DND-41 (cell line): ENCODE data around the gene AKT1S1.

Experiments used
- CTCF ChIP-seq: IDR thresholded peaks from 2 replicates; pipeline ENCODE4 v1.5.1; 2012; ENCODE audit warnings: borderline replicate concordance, low read length, moderate library complexity, mild to moderate bottlenecking; ENCODE audit not compliant: poor library complexity, severe bottlenecking; ENCODE audit errors: extremely low read depth
- EZH2 ChIP-seq: IDR thresholded peaks from 3 replicates; pipeline ENCODE4 v1.6.1; 2012; ENCODE audit warnings: borderline replicate concordance, low read depth, mild to moderate bottlenecking, moderate library complexity, low read length, inconsistent platforms; ENCODE audit not compliant: severe bottlenecking

GRCh38 chr19:49837425-49837824 lies 39.7 kb downstream of the AKT1S1 start:
- TF ChIP-seq EZH2 (no peak), CTCF (no peak)
